HCT116 (cell line): ENCODE measurements around the gene PRIM1. TPM values are rescaled to one million over a fixed set of nuclear protein-coding genes. Genes with fewer than 3 reads are reported as not detected.

Experiments used
- ATAC-seq: fragments of 200-7000 bp; cut with Tn5 transposase; 2 replicates; pipeline ENCODE4 v1.9.1; 2020; ENCODE audit warnings: mild to moderate bottlenecking, moderate library complexity
- BruUV-seq: library from RNA; stranded (reverse); fragments of 400-500 nt; replicated peaks from 2 replicates; lab custom pipeline; 2021; lab: Mats Ljungman, UMichigan
- CTCF ChIA-PET: fragments of 300-600 bp; sonication (Branson Sonifier 250); formaldehyde crosslinking; loops from one replicate; lab custom pipeline; 2021; ENCODE audit warnings: antibody characterized with exemption; lab: Charles Lee
- POLR2A ChIA-PET: fragments of 300-600, 350-600 bp; sonication (Branson Sonifier 250); formaldehyde crosslinking; loops from one replicate; lab custom pipeline; 2021; ENCODE audit warnings: antibody characterized with exemption; lab: Charles Lee
- RAD21 ChIA-PET, 2 experiments: fragments of 300-600 bp; sonication (Branson Sonifier 250); formaldehyde crosslinking; loops; one replicate each; lab custom pipeline; 2023; ENCODE audit warnings: low total read pairs in 2 of 2; ENCODE audit not compliant: uncharacterized antibody in 2 of 2, unreplicated experiment in 2 of 2, low non-redundant PET in 1 of 2; lab: Charles Lee
- DNase-seq: peaks from one replicate; pipeline ENCODE4 v3.0.0-alpha.2; 2010; ENCODE audit warnings: low read depth, low spot score
- H2AFZ ChIP-seq: fragments of 200-600 bp; shearing (Covaris generic), sonication (generic); 2 replicates; pipeline ENCODE4 v1.6.1; 2017; ENCODE audit warnings: low read depth, mixed run types, mixed read lengths, antibody characterized with exemption, low read length; ENCODE audit not compliant: poor library complexity, severe bottlenecking
- H3K27ac ChIP-seq: 2 replicates; pipeline ENCODE4 v1.5.1; 2012; ENCODE audit warnings: low read depth, low read length
- H3K27me3 ChIP-seq: fragments of 200-600 bp; sonication (generic); 2 replicates; pipeline ENCODE4 v1.6.1; 2016; ENCODE audit warnings: mixed run types, low read length, mixed read lengths; ENCODE audit not compliant: insufficient read depth
- H3K36me3 ChIP-seq, 2 experiments: fragments of 200-500 bp in 1 of 2; fragments of 200-600 bp in 1 of 2; sonication (Bioruptor generic) in 1 of 2; sonication (generic) in 1 of 2; 2 replicates each; pipeline versions ENCODE4 v1.5.1 to v1.6.1; 2014 to 2016; ENCODE audit warnings: low read length in 2 of 2, inconsistent platforms in 1 of 2, mixed read lengths in 1 of 2, mixed run types in 1 of 2; ENCODE audit not compliant: insufficient read depth in 2 of 2, control insufficient read depth in 1 of 2
- H3K4me1 ChIP-seq, 2 experiments: fragments of 200-600 bp in 1 of 2; sonication (generic) in 1 of 2; 2 replicates each; pipeline versions ENCODE4 v1.5.1 to v1.6.1; 2012 to 2017; ENCODE audit warnings: low read length in 2 of 2, inconsistent platforms in 1 of 2, mild to moderate bottlenecking in 1 of 2, mixed read lengths in 1 of 2, mixed run types in 1 of 2, moderate library complexity in 1 of 2; ENCODE audit not compliant: insufficient read depth in 2 of 2, control insufficient read depth in 1 of 2
- H3K4me2 ChIP-seq: fragments of 200-600 bp; sonication (generic); 2 replicates; pipeline ENCODE4 v1.6.1; 2017; ENCODE audit warnings: mixed run types, low read length, mixed read lengths
- H3K4me3 ChIP-seq, 2 experiments: fragments of 200-600 bp in 1 of 2; sonication (generic) in 1 of 2; replicated peaks in 1 of 2; 2 replicates each; pipeline ENCODE4 v1.5.1; 2011 to 2016; ENCODE audit warnings: low read length in 2 of 2, control low read depth in 1 of 2, low read depth in 1 of 2, mild to moderate bottlenecking in 1 of 2, mixed read lengths in 1 of 2, mixed run types in 1 of 2
- H3K79me2 ChIP-seq: fragments of 200-600 bp; sonication (generic); 2 replicates; pipeline ENCODE4 v1.6.1; 2017; ENCODE audit warnings: mild to moderate bottlenecking, mixed run types, low read length, moderate library complexity, mixed read lengths; ENCODE audit not compliant: insufficient read depth
- H3K9ac ChIP-seq: fragments of 200-600 bp; sonication (generic); 2 replicates; pipeline ENCODE4 v1.6.1; 2016; ENCODE audit warnings: low read length, mixed read lengths
- H3K9me2 ChIP-seq: fragments of 200-600 bp; sonication (generic), shearing (Covaris generic); 2 replicates; pipeline ENCODE4 v1.6.1; 2017; ENCODE audit warnings: mixed run types, mild to moderate bottlenecking, moderate library complexity; ENCODE audit not compliant: insufficient read depth
- H3K9me3 ChIP-seq, 2 experiments: fragments of 200-500 bp in 1 of 2; fragments of 200-600 bp in 1 of 2; sonication (Bioruptor generic) in 1 of 2; sonication (generic) in 1 of 2; 2 replicates each; pipeline ENCODE4 v1.6.1; 2014 to 2017; ENCODE audit warnings: low read length in 2 of 2, mixed read lengths in 2 of 2, inconsistent platforms in 1 of 2, low read depth in 1 of 2, mild to moderate bottlenecking in 1 of 2, mixed run types in 1 of 2, moderate library complexity in 1 of 2; ENCODE audit not compliant: control insufficient read depth in 1 of 2, insufficient read depth in 1 of 2
- H4K20me1 ChIP-seq: fragments of 200-600 bp; sonication (generic), shearing (Covaris generic); 2 replicates; pipeline ENCODE4 v1.6.1; 2017; ENCODE audit warnings: mixed run types, mild to moderate bottlenecking, moderate library complexity; ENCODE audit not compliant: insufficient read depth
- ATF3 ChIP-seq: IDR thresholded peaks from 2 replicates; pipeline ENCODE4 v1.6.1; 2012
- CTCF ChIP-seq, 3 experiments: fragments of 200-600 bp in 1 of 3; sonication (generic) in 1 of 3; IDR thresholded peaks in 2 of 3; conservative IDR thresholded peaks in 1 of 3; 2 replicates each; pipeline ENCODE4 v1.5.1; 2012 to 2017; ENCODE audit warnings: low read depth in 2 of 3, low read length in 2 of 3, antibody characterized with exemption in 1 of 3, borderline replicate concordance in 1 of 3, control low read depth in 1 of 3, mild to moderate bottlenecking in 1 of 3, mixed read lengths in 1 of 3, mixed run types in 1 of 3, moderate library complexity in 1 of 3; ENCODE audit not compliant: insufficient read depth in 1 of 3
- EZH2 ChIP-seq: fragments of 200-600 bp; sonication (generic); IDR thresholded peaks from 2 replicates; pipeline ENCODE4 v1.6.1; 2017; ENCODE audit warnings: antibody characterized with exemption, mixed run types
- EZH2phosphoT487 ChIP-seq: fragments of 200-600 bp; IDR thresholded peaks from 2 replicates; pipeline ENCODE4 v1.6.1; 2018; ENCODE audit warnings: antibody characterized with exemption, borderline replicate concordance
- JUND ChIP-seq: IDR thresholded peaks from 2 replicates; pipeline ENCODE4 v1.6.1; 2012
- MAX ChIP-seq: IDR thresholded peaks from 2 replicates; pipeline ENCODE4 v1.6.1; 2012
- POLR2AphosphoS5 ChIP-seq: IDR thresholded peaks from 2 replicates; pipeline ENCODE4 v1.6.1; 2011; ENCODE audit warnings: mild to moderate bottlenecking, low read depth, low read length, moderate library complexity
- SIN3A ChIP-seq: IDR thresholded peaks from 2 replicates; pipeline ENCODE4 v1.6.1; 2012; ENCODE audit warnings: low read depth
- SP1 ChIP-seq: IDR thresholded peaks from 2 replicates; pipeline ENCODE4 v1.6.1; 2012; ENCODE audit warnings: low read depth
- SRF ChIP-seq: IDR thresholded peaks from 2 replicates; pipeline ENCODE4 v1.6.1; 2012; ENCODE audit warnings: low read depth
- TCF7L2 ChIP-seq: IDR thresholded peaks from 2 replicates; pipeline ENCODE4 v1.7.0; 2011; ENCODE audit warnings: borderline replicate concordance, inconsistent platforms; ENCODE audit not compliant: insufficient read depth, insufficient read length; ENCODE audit errors: extremely low read depth
- ZBTB33 ChIP-seq: IDR thresholded peaks from 2 replicates; pipeline ENCODE4 v1.6.1; 2011; ENCODE audit warnings: mild to moderate bottlenecking, low read length, moderate library complexity; ENCODE audit not compliant: insufficient replicate concordance; ENCODE audit errors: extremely low read depth
- ZNF274 ChIP-seq: fragments of 200-500 bp; sonication (Bioruptor generic); IDR thresholded peaks from 2 replicates; pipeline ENCODE4 v1.6.1; 2014; ENCODE audit warnings: mild to moderate bottlenecking, low read depth, low read length, inconsistent platforms
- intact Hi-C: fragments of 100-400 bp; cut with micrococcal nuclease; formaldehyde crosslinking; loops from 2 replicates; pipeline ENCODE4 v1.10.0; 2022
- total RNA-seq: library from RNA; stranded (reverse); gene quantifications from one replicate; pipeline ENCODE4 v1.2.1, GENCODE V29; 2021; ENCODE audit not compliant: unreplicated experiment

The PRIM1 gene
- total RNA-seq, 1 experiment from 2014 or later: 53.3 TPM

GRCh38 chr12:56787498-56787897, 35.4 kb upstream of the PRIM1 start:
- no peak for TF ChIP-seq EZH2phosphoT487
- intact Hi-C loops: no loop called here

GRCh38 chr12:56785874-56786273, 33.8 kb upstream of the PRIM1 start:
- no peaks in the 10 kb centered on the region for H3K27me3 ChIP-seq
- no peaks in the 10 kb centered on the region for H3K79me2 ChIP-seq
- H3K4me3 ChIP-seq: no peak overlapping the region
- no peaks in the 10 kb centered on the region for H3K9me2 ChIP-seq
- DNase-seq: no peak
- H3K27ac ChIP-seq: no peak overlapping the region
- no peak overlapping the region for H2AFZ ChIP-seq
- ChIA-PET POLR2A (no interaction called here), CTCF (no interaction called here), RAD21 (no interaction called here)
- H4K20me1 ChIP-seq: no peaks in the 10 kb centered on the region
- H3K4me2 ChIP-seq: no peak overlapping the region
- ATAC-seq: no peak
- H3K9ac ChIP-seq: no peak overlapping the region
- no peaks in the 10 kb centered on the region for H3K4me1 ChIP-seq
- H3K9me3 ChIP-seq: no peaks in the 10 kb centered on the region
- no peaks in the 10 kb centered on the region for H3K36me3 ChIP-seq
- intact Hi-C loops: no loop called here
- BruUV-seq: no TSS peak
- TF ChIP-seq CTCF (IDR thresholded peaks at IDR 0.05 in 2 of 3, conservative IDR thresholded peaks at IDR 0.05 in 1 of 3; ENCODE audit: borderline replicate concordance in 1 of 3, insufficient read depth in 1 of 3, low read depth in 2 of 3, low read length in 2 of 3) (no peak), SIN3A (no peak), SP1 (no peak), EZH2 (no peak), SRF (no peak), TCF7L2 (no peak), EZH2phosphoT487 (no peak), MAX (no peak), JUND (no peak), ZBTB33 (no peak), ZNF274 (no peak), ATF3 (no peak), POLR2AphosphoS5 (no peak)

More at GRCh38 chr12:56787498-56787897, 35.4 kb upstream of the PRIM1 start:
- ATAC-seq: no peak
- H3K9ac ChIP-seq: no peak overlapping the region
- BruUV-seq: no TSS peak
- ChIA-PET RAD21 (no interaction called here), CTCF (no interaction called here), POLR2A (no interaction called here)
- H3K36me3 ChIP-seq: no peaks in the 10 kb centered on the region
- no peak overlapping the region for H3K27ac ChIP-seq
- H3K4me1 ChIP-seq: no peaks in the 10 kb centered on the region
- no peaks in the 10 kb centered on the region for H3K9me3 ChIP-seq
- no peak overlapping the region for H3K4me3 ChIP-seq
- H3K27me3 ChIP-seq: no peaks in the 10 kb centered on the region
- H3K4me2 ChIP-seq: no peak overlapping the region
- H2AFZ ChIP-seq: no peak overlapping the region
- no peaks in the 10 kb centered on the region for H3K9me2 ChIP-seq
- DNase-seq: no peak
- no peaks in the 10 kb centered on the region for H3K79me2 ChIP-seq
- H4K20me1 ChIP-seq: no peaks in the 10 kb centered on the region
